LNCAP (cell line): ENCODE data around the gene BIVM.
A peak's percentile ranks its signal among the peaks of the same experiment; 100 is the strongest.

Experiments
- TF ChIP-seq, protein P1 (sequence below): fragments of 450-650 bp; IDR thresholded peaks from 2 replicates; pipeline ENCODE4 v1.5.1; 2017; ENCODE audit warnings: mild to moderate bottlenecking

BIVM gene

DNA sequence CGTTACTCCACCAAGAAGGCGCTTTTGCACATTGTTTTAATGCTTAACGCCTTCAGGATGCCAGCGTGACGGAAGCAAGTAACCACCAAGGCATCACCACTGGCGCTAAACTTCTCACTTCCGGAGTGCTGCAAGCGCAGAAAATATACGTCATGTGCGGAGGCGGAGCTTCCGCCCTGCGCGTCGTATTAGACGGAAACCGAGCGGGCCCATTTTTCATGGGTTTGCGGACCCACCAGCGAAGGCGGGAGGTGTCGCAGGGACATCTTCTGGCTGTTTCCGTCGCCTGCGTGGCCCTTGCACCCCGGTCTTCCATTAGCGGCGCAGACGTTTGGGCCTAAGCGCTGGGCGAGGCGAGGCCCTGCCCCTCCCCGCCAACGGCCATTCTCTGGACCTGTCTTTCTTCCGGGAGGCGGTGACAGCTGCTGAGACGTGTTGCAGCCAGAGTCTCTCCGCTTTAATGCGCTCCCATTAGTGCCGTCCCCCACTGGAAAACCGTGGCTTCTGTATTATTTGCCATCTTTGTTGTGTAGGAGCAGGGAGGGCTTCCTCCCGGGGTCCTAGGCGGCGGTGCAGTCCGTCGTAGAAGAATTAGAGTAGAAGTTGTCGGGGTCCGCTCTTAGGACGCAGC, 46.8 kb downstream of the BIVM start, which contains the start of gene ERCC5:
Gene ERCC5, plus strand, starts transcription at position 403 of the 631 bp plus-strand sequence. CDS start 235 bp downstream, outside the sequence.
- TF ChIP-seq, protein P1, sequence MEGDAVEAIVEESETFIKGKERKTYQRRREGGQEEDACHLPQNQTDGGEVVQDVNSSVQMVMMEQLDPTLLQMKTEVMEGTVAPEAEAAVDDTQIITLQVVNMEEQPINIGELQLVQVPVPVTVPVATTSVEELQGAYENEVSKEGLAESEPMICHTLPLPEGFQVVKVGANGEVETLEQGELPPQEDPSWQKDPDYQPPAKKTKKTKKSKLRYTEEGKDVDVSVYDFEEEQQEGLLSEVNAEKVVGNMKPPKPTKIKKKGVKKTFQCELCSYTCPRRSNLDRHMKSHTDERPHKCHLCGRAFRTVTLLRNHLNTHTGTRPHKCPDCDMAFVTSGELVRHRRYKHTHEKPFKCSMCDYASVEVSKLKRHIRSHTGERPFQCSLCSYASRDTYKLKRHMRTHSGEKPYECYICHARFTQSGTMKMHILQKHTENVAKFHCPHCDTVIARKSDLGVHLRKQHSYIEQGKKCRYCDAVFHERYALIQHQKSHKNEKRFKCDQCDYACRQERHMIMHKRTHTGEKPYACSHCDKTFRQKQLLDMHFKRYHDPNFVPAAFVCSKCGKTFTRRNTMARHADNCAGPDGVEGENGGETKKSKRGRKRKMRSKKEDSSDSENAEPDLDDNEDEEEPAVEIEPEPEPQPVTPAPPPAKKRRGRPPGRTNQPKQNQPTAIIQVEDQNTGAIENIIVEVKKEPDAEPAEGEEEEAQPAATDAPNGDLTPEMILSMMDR = peak; percentile 25; the same call in 1 of the 2 replicates

- TF ChIP-seq, protein P1 = no peak
These were observed 47.5 kb downstream of the BIVM start for GRCh38 chr13:102846261-102847015.

- TF ChIP-seq, protein P1 = peak; percentile 77
These were observed 48.6 kb downstream of the BIVM start for GRCh38 chr13:102847272-102848234.

DNA sequence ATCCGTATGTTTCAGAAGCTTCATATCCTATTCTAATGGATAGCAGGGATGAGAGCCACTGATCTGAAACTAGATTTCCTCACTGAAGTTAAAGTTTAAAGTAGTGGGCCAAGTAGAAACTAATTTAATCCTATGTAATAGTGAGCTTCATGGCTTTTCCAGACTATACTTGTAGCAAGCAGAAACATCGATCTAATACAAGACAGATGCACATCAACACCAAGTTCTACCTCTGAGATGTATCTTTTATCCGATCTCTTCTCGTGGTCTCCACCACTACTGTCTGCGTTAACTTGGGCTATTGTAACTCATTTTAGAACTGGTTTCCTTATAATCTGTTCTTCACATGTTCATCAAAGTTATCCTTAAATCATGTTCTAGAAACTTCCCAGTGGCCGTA, 50.0 kb downstream of the BIVM start:
- TF ChIP-seq, protein P1 = no peak

- TF ChIP-seq, protein P1 = no peak
These were observed 53.6 kb downstream of the BIVM start for GRCh38 chr13:102852556-102852955.

DNA sequence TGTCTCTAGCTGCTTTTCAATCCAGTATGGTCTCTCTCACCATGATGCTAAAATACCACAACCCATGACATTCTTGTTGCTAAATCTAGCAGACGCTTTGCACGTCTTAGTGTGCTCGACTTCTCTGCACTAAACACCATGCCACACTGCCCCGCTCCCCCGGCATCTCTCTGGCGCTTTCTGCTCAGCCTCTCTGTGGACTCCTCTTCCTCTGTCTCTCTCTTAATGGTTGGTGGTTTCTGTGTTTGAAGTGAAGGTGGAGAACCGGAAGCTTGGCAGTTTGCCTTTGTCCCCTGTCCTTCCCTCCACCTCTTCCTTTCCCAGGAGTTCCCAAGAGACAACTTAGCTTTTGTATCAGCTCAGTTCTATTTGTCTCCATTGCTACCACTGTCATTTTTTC, 55.8 kb downstream of the BIVM start:
- TF ChIP-seq, protein P1 = no peak

DNA sequence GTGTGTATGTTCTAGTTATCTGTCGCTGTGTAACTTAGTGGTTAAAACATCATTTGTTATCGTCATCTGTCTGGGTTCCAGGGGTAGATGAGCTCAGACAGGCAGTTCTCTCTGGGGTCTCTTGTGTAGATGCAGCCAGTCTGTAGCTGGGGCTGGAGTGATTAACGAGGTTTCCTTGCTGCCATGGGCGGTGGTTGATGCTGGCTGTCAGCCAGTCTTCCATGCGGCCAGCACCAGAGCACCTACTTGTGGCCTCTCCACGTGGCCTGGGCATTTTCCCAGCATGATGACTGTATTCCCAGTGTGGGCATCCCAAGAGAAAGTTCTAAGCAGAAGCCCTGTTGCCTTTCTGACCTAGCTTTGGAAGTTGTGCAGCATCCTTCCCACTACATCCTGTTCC, 57.6 kb downstream of the BIVM start:
- TF ChIP-seq, protein P1 = no peak
